Measurements from ENCODE around the gene ABAT.

GRCh38 chr16:8634991-8635736 is 39.3 kb upstream of the ABAT start:
- TF ChIP-seq CTCF (IDR thresholded peaks at IDR 0.05; ENCODE audit: low read length), result peak; percentile 99
- TF ChIP-seq EZH2 (IDR thresholded peaks at IDR 0.05; ENCODE audit: borderline replicate concordance, low read length), result no peak

All from OCI-LY1 (cell line).